Cardiac muscle cell (in vitro differentiated cells and primary cell): ENCODE data around the gene TSPAN9. TPM values are rescaled to one million over a fixed set of nuclear protein-coding genes. Genes with fewer than 3 reads are reported as not detected.

Source experiments
- DNase-seq, 2 donors: peaks; one replicate each; pipeline versions ENCODE4 v3.0.0 to v3.0.0-alpha.2; 2010 to 2017; ENCODE audit warnings: low read depth in 1 of 2, low spot score in 1 of 2
- H3K27ac ChIP-seq: fragments of 200-600 bp; sonication (generic); 2 replicates; pipeline ENCODE4 v1.5.1; 2016
- H3K27me3 ChIP-seq: fragments of 200-600 bp; sonication (generic); 2 replicates; pipeline ENCODE4 v1.6.0; 2016; ENCODE audit warnings: control low read depth
- H3K36me3 ChIP-seq: fragments of 200-600 bp; sonication (generic); 2 replicates; pipeline ENCODE4 v1.5.1; 2016; ENCODE audit warnings: control low read depth
- H3K4me1 ChIP-seq: fragments of 200-600 bp; sonication (generic); 2 replicates; pipeline ENCODE4 v1.8.1; 2017; ENCODE audit warnings: low read depth, mild to moderate bottlenecking, mixed run types
- H3K4me3 ChIP-seq: fragments of 200-600 bp; sonication (generic); 2 replicates; pipeline ENCODE4 v1.5.1; 2016; ENCODE audit warnings: mild to moderate bottlenecking
- H3K9me3 ChIP-seq: fragments of 200-600 bp; sonication (generic); 2 replicates; pipeline ENCODE4 v1.5.1; 2017; ENCODE audit warnings: low read depth, mild to moderate bottlenecking, control low read depth
- CTCF ChIP-seq: IDR thresholded peaks from 2 replicates; pipeline ENCODE4 v1.5.1; 2012; ENCODE audit warnings: low read depth, mild to moderate bottlenecking, low read length
- polyA plus RNA-seq: library from polyadenylated mRNA; unstranded; fragments of >200 nt; fragmentation: Nextera tagmentation; extraction: Ambion mirVana; gene quantifications from 2 replicates; pipeline ENCODE4 v1.2.1, GENCODE V29; 2016
- total RNA-seq: library from RNA; depleted of rRNA; stranded (reverse); fragments of >200 nt; gene quantifications from 2 replicates; pipeline ENCODE4 v1.2.3, GENCODE V29; 2016

TSPAN9 gene
- total and polyA plus RNA-seq, 2 experiments from 2014 or later: 13.3 to 199 TPM

GRCh38 chr12:3302401-3303041, 225.3 kb downstream of the TSPAN9 start:
- TF ChIP-seq CTCF: no peak
- peaks cover 5% of the 10 kb centered on the region for H3K27me3 ChIP-seq
- no peak overlapping the region for H3K4me3 ChIP-seq
- H3K4me1 ChIP-seq: peaks cover 10% of the 10 kb centered on the region
- H3K9me3 ChIP-seq: no peaks in the 10 kb centered on the region
- no peak overlapping the region for H3K27ac ChIP-seq
- DNase-seq: no peak
- H3K36me3 ChIP-seq: no peaks in the 10 kb centered on the region

- no peak for TF ChIP-seq CTCF
- H3K4me1 ChIP-seq: peaks cover 10% of the 10 kb centered on the region
- H3K4me3 ChIP-seq: no peak overlapping the region
- no peaks in the 10 kb centered on the region for H3K36me3 ChIP-seq
- peaks cover 5% of the 10 kb centered on the region for H3K27me3 ChIP-seq
- DNase-seq: peak in 1 of 2 donors; percentile 73
- no peaks in the 10 kb centered on the region for H3K9me3 ChIP-seq
- H3K27ac ChIP-seq: no peak overlapping the region
These were observed 226.4 kb downstream of the TSPAN9 start for GRCh38 chr12:3303410-3304136.

- H3K27ac ChIP-seq: no peak overlapping the region
- no peaks in the 10 kb centered on the region for H3K36me3 ChIP-seq
- DNase-seq: peak in 1 of 2 donors; percentile 62
- H3K4me3 ChIP-seq: no peak overlapping the region
- H3K4me1 ChIP-seq: peaks cover 10% of the 10 kb centered on the region
- TF ChIP-seq CTCF: no peak
- no peaks in the 10 kb centered on the region for H3K27me3 ChIP-seq
- no peaks in the 10 kb centered on the region for H3K9me3 ChIP-seq
These were observed 227.4 kb downstream of the TSPAN9 start for GRCh38 chr12:3304436-3305165.

GRCh38 chr12:3305464-3305863, 228.3 kb downstream of the TSPAN9 start:
- no peak for TF ChIP-seq CTCF
- Histone ChIP-seq H3K27me3 (no peaks in the 10 kb centered on the region), H3K36me3 (no peaks in the 10 kb centered on the region), H3K4me3 (no peak overlapping the region), H3K27ac (no peak overlapping the region), H3K4me1 (peaks cover 5% of the 10 kb centered on the region), H3K9me3 (no peaks in the 10 kb centered on the region)
- no peak for DNase-seq

- no peak for TF ChIP-seq CTCF
- DNase-seq: no peak
- Histone ChIP-seq H3K4me1 (peaks cover 5% of the 10 kb centered on the region), H3K27me3 (no peaks in the 10 kb centered on the region), H3K9me3 (no peaks in the 10 kb centered on the region), H3K4me3 (no peak overlapping the region), H3K27ac (no peak overlapping the region), H3K36me3 (no peaks in the 10 kb centered on the region)
These were observed 228.9 kb downstream of the TSPAN9 start for GRCh38 chr12:3305904-3306619.
